ENCODE data around the gene RBM10. TPM values are rescaled to one million over a fixed set of nuclear protein-coding genes. Genes with fewer than 3 reads are reported as not detected.

Gene RBM10
- total and polyA plus RNA-seq, 2 donors (not counting 1 experiment from before 2014, with no cell fraction given), result 48.7 to 51.6 TPM

GRCh38 chrX:47229427-47229826 is 84.4 kb downstream of the RBM10 start:
- Histone ChIP-seq H4K20me1 (ENCODE audit: control insufficient read depth, insufficient read depth, low read length, poor library complexity, severe bottlenecking) (no peaks in the 10 kb centered on the region), H3K9me3 (ENCODE audit: control extremely low read depth in 1 of 3, control insufficient read depth in 2 of 3, insufficient read depth in 1 of 3, low read length in 2 of 3) (no peaks in the 10 kb centered on the region), H3K4me2 (replicated peaks; ENCODE audit: low read depth, low read length, poor library complexity, severe bottlenecking) (no peak overlapping the region), H3K27ac (ENCODE audit: low read length in 2 of 2) (no peak overlapping the region), H3K4me3 (ENCODE audit: control extremely low read depth in 1 of 5, extremely low read depth in 1 of 5, insufficient read depth in 1 of 5, low read depth in 2 of 5, low read length in 4 of 5) (no peak overlapping the region), H2AFZ (ENCODE audit: insufficient read depth, low read depth, low read length, poor library complexity, severe bottlenecking) (no peak overlapping the region), H3K79me2 (ENCODE audit: control insufficient read depth, insufficient read depth, low read length) (peaks cover 7% of the 10 kb centered on the region), H3K4me1 (ENCODE audit: control insufficient read depth in 2 of 2, insufficient read depth in 2 of 2, low read length in 2 of 2) (peaks cover 0 to 8% of the 10 kb centered on the region in 2 donors), H3K9ac (ENCODE audit: low read length) (no peak overlapping the region), H3K27me3 (replicated peaks in 1 of 4; ENCODE audit: control extremely low read depth in 1 of 4, control insufficient read depth in 3 of 4, insufficient read depth in 4 of 4, low read length in 3 of 4) (no peaks in the 10 kb centered on the region), H3K36me3 (replicated peaks in 1 of 2; ENCODE audit: control extremely low read depth in 1 of 2, control insufficient read depth in 1 of 2, extremely low read depth in 1 of 2, insufficient read depth in 2 of 2, low read length in 1 of 2) (peaks cover 0 to 30% of the 10 kb centered on the region in 2 experiments)
- no peak for ATAC-seq (ENCODE audit: low read depth)
- no peak overlapping the region for H3K27ac Mint-ChIP-seq
- peaks cover 7% of the 10 kb centered on the region for H3K4me1 Mint-ChIP-seq
- POLR2A ChIA-PET, result no interaction called here
- H3K9me3 Mint-ChIP-seq (ENCODE audit: insufficient read depth), result no peaks in the 10 kb centered on the region
- H3K27me3 Mint-ChIP-seq, result no peaks in the 10 kb centered on the region
- CTCF ChIA-PET, result no interaction called here
- no CpG with 5 or more reads among the region's 6 CpGs for WGBS (ENCODE audit: insufficient coverage)
- TF ChIP-seq CTCF (IDR thresholded peaks at IDR 0.05) (no peak), EZH2 (IDR thresholded peaks at IDR 0.05; ENCODE audit: borderline replicate concordance, insufficient read depth, low read depth, low read length, poor library complexity, severe bottlenecking) (no peak)
- no peak for DNase-seq
- no peak overlapping the region for H3K4me3 Mint-ChIP-seq
- intact Hi-C loops (cut with micrococcal nuclease), result no loop called here

GRCh38 chrX:47230136-47230868 is 85.3 kb downstream of the RBM10 start:
- intact Hi-C loops (cut with micrococcal nuclease), result loop anchor here (5.0 kb wide), 3 partner anchors 83 to 427 kb away; partner anchors contain the start of genes RBM10, UXT and ZNF41
- POLR2A ChIA-PET, result interaction anchor here (0.8 kb wide), 1 partner anchor 39 kb away, joined by 4 read pairs; no protein-coding TSS in a partner anchor
- no peak overlapping the region for H3K9ac ChIP-seq (ENCODE audit: low read length)

More at GRCh38 chrX:47230136-47230868, 85.3 kb downstream of the RBM10 start:
- no peaks in the 10 kb centered on the region for H3K9me3 Mint-ChIP-seq (ENCODE audit: insufficient read depth)
- DNase-seq (no peak), ATAC-seq (ENCODE audit: low read depth) (no peak)
- peaks cover 9% of the 10 kb centered on the region for H3K79me2 ChIP-seq (ENCODE audit: control insufficient read depth, insufficient read depth, low read length)
- no peaks in the 10 kb centered on the region for H3K27me3 Mint-ChIP-seq
- no peak overlapping the region for H3K27ac Mint-ChIP-seq
- no peaks in the 10 kb centered on the region for H3K27me3 ChIP-seq (replicated peaks in 1 of 4; ENCODE audit: control extremely low read depth in 1 of 4, control insufficient read depth in 3 of 4, insufficient read depth in 4 of 4, low read length in 3 of 4)
- H3K4me2 ChIP-seq (replicated peaks; ENCODE audit: low read depth, low read length, poor library complexity, severe bottlenecking), result no peak overlapping the region
- peaks cover 0 to 8% of the 10 kb centered on the region in 2 donors for H3K4me1 ChIP-seq (ENCODE audit: control insufficient read depth in 2 of 2, insufficient read depth in 2 of 2, low read length in 2 of 2)
- WGBS (ENCODE audit: insufficient coverage), result 100% methylated on average over 1 of the region's 5 CpGs
- H3K4me1 Mint-ChIP-seq, result peaks cover 9% of the 10 kb centered on the region
- no peaks in the 10 kb centered on the region for H3K9me3 ChIP-seq (ENCODE audit: control extremely low read depth in 1 of 3, control insufficient read depth in 2 of 3, insufficient read depth in 1 of 3, low read length in 2 of 3)
- H3K4me3 ChIP-seq (ENCODE audit: control extremely low read depth in 1 of 5, extremely low read depth in 1 of 5, insufficient read depth in 1 of 5, low read depth in 2 of 5, low read length in 4 of 5), result no peak overlapping the region
- H3K36me3 ChIP-seq (replicated peaks in 1 of 2; ENCODE audit: control extremely low read depth in 1 of 2, control insufficient read depth in 1 of 2, extremely low read depth in 1 of 2, insufficient read depth in 2 of 2, low read length in 1 of 2), result peaks cover 0 to 21% of the 10 kb centered on the region in 2 experiments
- CTCF ChIA-PET, result no interaction called here
- no peak overlapping the region for H3K4me3 Mint-ChIP-seq
- TF ChIP-seq EZH2 (IDR thresholded peaks at IDR 0.05; ENCODE audit: borderline replicate concordance, insufficient read depth, low read depth, low read length, poor library complexity, severe bottlenecking), result no peak
- TF ChIP-seq CTCF (IDR thresholded peaks at IDR 0.05), result no peak
- H4K20me1 ChIP-seq (ENCODE audit: control insufficient read depth, insufficient read depth, low read length, poor library complexity, severe bottlenecking), result no peaks in the 10 kb centered on the region
- no peak overlapping the region for H2AFZ ChIP-seq (ENCODE audit: insufficient read depth, low read depth, low read length, poor library complexity, severe bottlenecking)
- no peak overlapping the region for H3K27ac ChIP-seq (ENCODE audit: low read length in 2 of 2)
